ENCODE data around the gene ATAD3C.

The ATAD3C gene

DNA sequence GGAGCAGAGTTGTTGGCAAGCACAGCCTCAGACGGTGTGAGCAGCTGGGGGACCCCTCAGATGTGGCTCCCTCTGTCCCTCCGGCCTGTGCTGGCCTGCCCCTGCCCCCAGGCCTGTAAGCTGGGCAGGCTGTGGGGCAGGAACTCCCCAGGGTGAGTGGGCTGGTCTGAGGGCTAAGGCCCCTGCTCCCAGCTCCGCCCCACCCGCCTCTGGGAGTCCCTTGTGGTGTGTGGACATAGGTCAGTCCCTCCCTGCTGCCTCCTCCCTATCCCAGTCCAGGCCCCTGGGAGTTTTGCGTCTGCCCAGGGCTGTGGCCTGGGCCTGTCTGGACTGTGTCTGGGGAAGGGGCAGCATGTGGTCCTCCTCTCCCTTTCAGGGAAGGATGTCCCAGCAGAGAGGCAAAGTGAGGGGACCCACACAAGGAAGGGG lies 17.6 kb upstream of the ATAD3C start:
- DNase-seq (ENCODE audit: low read depth): no peak

DNA sequence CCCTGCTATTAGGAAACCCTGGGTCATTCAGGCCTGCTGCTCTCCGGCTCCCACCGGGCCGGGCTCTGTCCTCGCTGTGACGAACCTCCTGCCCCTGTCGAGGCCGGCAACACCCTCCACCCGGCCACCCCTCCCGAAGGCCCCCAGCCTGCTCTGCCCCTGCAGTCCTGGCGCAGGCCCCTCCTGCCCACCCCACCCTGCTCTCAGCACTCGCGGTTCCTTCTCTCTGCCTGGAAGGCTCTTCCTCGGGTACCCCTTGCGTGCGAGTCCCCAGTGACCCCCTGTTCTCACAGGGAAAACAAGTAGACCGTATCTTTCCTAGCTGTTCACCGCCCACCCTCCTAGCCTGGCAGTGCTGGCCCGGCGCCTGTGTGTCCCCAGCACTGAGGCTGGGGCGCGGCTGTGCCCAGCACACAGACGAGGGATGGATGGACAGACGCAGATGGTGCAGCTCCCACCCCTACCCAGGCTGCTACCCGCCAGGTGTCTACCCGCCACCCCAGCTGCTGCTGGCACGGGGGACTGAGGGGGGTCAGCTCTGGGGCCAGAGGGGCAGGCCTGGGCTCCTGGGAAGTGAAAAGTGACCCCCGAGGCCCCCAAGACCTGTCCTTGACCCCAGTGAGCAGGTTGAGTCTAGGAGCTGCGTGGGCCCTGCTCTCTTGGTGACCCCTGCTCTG lies 17.1 kb upstream of the ATAD3C start:
- no peak for DNase-seq (ENCODE audit: low read depth)

DNA sequence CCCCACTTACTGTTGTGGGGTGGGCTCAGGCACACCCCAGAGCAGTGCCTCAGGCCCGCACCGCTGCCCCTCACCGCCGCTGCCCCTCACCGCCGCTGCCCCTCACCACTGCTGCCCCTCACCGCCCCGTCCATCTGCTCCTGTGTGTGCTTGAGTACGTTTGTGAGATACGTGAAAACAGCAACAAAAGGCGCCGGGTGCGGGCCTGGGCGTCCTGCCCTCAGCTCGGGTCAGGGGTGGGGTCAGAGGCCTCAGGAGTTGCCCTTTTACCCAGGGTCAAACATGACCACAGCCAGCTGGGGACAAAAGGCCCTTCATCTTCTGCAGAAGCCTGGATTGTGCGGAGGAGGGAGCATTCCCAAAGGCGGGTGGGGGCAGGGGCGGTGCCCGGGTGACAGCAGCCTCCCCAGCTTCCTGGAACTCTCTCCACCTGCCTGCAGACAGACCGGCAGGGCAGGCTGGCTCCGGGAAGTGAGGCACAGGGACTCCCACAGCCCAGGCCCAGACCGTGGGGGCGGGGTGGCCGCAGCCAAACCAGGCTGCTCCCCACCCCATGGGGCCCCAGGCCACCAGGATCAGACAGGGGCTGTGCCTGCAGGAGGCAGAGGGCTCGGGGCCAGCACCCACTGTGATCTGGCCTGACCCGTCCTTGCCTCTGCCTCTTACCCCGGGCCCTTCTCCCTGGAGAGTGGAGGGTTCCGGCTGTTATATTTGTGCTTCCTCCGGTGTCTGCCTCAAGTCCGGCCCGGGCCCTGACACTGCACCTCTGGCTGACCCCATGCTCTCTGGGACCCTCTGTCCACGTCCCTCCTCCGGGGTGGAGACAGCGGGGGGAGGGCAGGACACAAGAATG lies 16.3 kb upstream of the ATAD3C start:
- DNase-seq (ENCODE audit: low read depth): no peak

DNA sequence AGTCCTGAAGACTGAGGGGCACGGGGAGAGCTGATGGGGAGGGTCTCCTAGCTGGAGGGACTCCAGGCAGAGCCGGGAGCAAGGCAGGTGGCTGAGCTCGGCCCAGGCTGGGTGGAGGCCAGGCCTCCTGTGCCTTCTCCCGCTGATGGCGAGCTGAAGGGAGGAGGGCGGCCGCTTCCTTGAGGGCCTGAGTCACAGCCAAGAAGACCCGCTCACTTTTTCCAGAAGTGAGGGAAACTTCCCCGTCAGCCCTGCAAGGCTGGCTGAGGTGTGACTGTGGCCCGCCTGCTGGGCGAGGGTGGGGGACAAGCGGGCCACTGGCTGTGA lies 15.7 kb upstream of the ATAD3C start:
- DNase-seq (ENCODE audit: low read depth): no peak

GRCh38 chr1:1434131-1434823 lies 15.2 kb upstream of the ATAD3C start:
- no peak for DNase-seq (ENCODE audit: low read depth)

GRCh38 chr1:1434824-1435105 lies 14.7 kb upstream of the ATAD3C start:
- no peak for DNase-seq (ENCODE audit: low read depth)

DNA sequence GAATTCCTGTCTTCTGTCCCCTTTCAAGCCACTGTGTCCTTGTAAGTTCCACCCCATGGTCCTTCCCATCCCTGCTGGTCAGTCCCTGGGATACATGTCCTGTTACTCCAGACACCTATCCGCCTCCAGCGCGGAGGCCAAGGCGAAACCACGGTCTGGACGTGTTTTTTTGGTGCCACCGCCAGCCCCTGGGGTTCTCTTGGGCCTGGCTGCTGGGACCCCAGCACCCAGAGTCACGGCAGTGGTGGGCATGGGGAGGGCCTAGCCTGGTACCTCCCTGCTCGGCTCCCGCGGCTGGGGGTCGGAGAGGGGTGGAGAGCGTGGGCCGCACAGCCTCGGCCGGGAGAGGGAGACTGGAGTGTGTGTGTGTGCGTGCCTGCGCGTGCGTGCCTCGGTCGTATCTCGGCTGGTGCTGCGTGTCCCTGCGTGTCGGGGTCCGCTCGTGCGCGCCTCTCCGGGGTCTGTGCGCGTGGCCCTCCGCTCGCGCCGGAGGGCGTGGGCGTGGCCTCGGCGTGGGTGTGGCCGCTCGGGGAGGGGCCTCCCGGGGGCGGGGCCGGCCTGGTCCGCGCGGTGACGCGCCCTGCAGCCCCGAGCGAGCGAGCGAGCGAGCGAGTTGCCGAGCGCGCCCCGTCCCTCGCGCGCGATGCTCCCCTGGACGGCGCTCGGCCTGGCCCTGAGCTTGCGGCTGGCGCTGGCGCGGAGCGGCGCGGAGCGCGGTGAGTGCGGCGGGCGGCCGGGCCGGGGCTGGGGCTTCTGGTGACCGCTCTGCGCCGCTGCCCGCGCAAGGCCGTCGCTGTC lies 14.2 kb upstream of the ATAD3C start, which contains the start of gene VWA1:
VWA1 (plus strand) TSS at position 585 of the 798 bp plus-strand sequence; CDS start at position 644, 59 bp downstream.
- DNase-seq (ENCODE audit: low read depth): peak; percentile 30

GRCh38 chr1:1435911-1436629 lies 13.4 kb upstream of the ATAD3C start:
- no peak for DNase-seq (ENCODE audit: low read depth)

- DNase-seq (ENCODE audit: low read depth): no peak
These were observed 12.9 kb upstream of the ATAD3C start for GRCh38 chr1:1436630-1437032.

DNA sequence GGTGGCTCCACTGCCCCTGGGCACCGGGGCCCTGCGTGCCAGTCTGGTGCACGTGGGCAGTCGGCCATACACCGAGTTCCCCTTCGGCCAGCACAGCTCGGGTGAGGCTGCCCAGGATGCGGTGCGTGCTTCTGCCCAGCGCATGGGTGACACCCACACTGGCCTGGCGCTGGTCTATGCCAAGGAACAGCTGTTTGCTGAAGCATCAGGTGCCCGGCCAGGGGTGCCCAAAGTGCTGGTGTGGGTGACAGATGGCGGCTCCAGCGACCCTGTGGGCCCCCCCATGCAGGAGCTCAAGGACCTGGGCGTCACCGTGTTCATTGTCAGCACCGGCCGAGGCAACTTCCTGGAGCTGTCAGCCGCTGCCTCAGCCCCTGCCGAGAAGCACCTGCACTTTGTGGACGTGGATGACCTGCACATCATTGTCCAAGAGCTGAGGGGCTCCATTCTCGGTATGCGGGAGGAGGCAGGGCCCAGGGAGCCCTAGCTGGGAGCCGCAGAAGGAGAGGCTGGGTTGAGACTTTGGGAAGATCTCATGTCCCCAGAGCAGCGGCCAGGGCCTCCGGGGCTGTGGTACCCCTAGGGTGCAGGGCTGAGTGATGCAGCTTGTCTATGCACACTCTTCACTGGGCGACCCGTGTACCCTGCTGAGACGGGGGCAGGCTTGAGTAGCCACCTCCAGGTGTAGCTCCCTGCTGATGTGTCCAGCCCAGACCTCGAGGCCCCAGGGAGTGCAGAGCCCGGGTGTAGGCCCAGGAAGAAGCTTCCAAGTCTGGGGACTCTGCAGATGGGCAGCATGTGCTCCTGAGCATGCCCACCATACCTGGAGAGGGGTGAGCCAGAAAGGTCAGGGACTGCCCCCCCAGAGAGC lies 12.2 kb upstream of the ATAD3C start:
- no peak for DNase-seq (ENCODE audit: low read depth)

GRCh38 chr1:1437904-1438376 lies 11.5 kb upstream of the ATAD3C start:
- DNase-seq (ENCODE audit: low read depth): no peak

DNA sequence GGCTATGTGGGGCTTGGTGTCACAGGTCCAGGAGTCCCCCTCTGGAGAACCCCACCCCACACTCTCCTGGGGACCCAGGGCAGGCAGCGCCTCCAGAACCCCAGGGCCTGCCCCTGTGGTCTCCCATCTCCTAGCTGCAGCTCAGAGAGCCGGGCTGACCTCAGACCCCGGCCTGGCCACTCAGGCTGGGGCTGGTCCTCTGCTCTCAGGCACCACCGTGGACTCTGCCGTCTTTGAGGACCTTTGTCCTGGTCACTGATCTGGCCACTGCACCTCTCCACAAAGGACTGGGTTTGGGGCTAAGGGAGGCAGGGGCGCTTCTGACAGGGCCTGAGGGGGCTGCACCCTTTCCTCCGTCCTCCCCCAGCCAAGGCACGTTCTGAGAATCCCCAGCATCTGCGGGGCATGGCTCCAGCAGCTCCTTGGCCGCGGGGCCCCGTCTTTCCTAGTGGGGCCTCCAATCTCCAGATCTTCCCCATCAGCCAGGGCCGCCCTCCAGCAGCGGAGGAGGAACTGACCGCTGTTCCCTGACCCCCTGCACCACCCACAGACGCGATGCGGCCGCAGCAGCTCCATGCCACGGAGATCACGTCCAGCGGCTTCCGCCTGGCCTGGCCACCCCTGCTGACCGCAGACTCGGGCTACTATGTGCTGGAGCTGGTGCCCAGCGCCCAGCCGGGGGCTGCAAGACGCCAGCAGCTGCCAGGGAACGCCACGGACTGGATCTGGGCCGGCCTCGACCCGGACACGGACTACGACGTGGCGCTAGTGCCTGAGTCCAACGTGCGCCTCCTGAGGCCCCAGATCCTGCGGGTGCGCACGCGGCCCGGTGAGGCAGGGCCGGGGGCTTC lies 10.7 kb upstream of the ATAD3C start:
- DNase-seq (ENCODE audit: low read depth): no peak

GRCh38 chr1:1439546-1440261 lies 9.8 kb upstream of the ATAD3C start:
- DNase-seq (ENCODE audit: low read depth): no peak

- DNase-seq (ENCODE audit: low read depth): no peak
These were observed 9.1 kb upstream of the ATAD3C start for GRCh38 chr1:1440262-1441001.

GRCh38 chr1:1441002-1441888 lies 8.2 kb upstream of the ATAD3C start:
- DNase-seq (ENCODE audit: low read depth): peak; percentile 40

GRCh38 chr1:1442069-1442770 lies 7.3 kb upstream of the ATAD3C start:
- DNase-seq (ENCODE audit: low read depth): no peak
